Measurements from ENCODE around the gene ME1.

GRCh38 chr6:83371423-83371822 is 59.4 kb downstream of the ME1 start:
- TF ChIP-seq CTCF (IDR thresholded peaks at IDR 0.05; ENCODE audit: low read length) (no peak), EZH2 (optimal IDR thresholded peaks at IDR 0.05; ENCODE audit: low read depth, low read length) (no peak)
